Mesendoderm (in vitro differentiated cells): ENCODE data around the gene DXO.
"Not testable (repeated sequence)": the region's sequence is repeated elsewhere in the genome, so short reads cannot be mapped to it uniquely, and the experiment has no call there.

Source experiments
- DNase-seq: peaks from one replicate; pipeline ENCODE4 v3.0.0; 2013
- H2AK5ac ChIP-seq: 2 replicates; pipeline ENCODE4 v1.6.1; 2013; ENCODE audit warnings: low read length, inconsistent platforms
- H2BK120ac ChIP-seq: 2 replicates; pipeline ENCODE4 v1.6.1; 2013; ENCODE audit warnings: low read depth, mild to moderate bottlenecking, low read length, moderate library complexity, mixed read lengths
- H2BK15ac ChIP-seq: replicated peaks from 2 replicates; pipeline ENCODE4 v1.6.1; 2013; ENCODE audit warnings: low read depth, mild to moderate bottlenecking, moderate library complexity
- H2BK5ac ChIP-seq: 2 replicates; pipeline ENCODE4 v1.6.1; 2013; ENCODE audit warnings: low read length, inconsistent platforms
- H3K18ac ChIP-seq: 2 replicates; pipeline ENCODE4 v1.6.1; 2013; ENCODE audit warnings: mild to moderate bottlenecking, low read length, mixed read lengths
- H3K23ac ChIP-seq: one replicate; pipeline ENCODE4 v1.6.1; 2013; ENCODE audit warnings: low read length
- H3K27ac ChIP-seq: 2 replicates; pipeline ENCODE4 v1.5.1; 2013; ENCODE audit warnings: low read depth, mild to moderate bottlenecking, inconsistent platforms, low read length, moderate library complexity
- H3K27me3 ChIP-seq: 2 replicates; pipeline ENCODE4 v1.6.1; 2013; ENCODE audit warnings: low read length, control low read depth, mild to moderate bottlenecking, inconsistent platforms; ENCODE audit not compliant: insufficient read depth, poor library complexity
- H3K36me3 ChIP-seq: 2 replicates; pipeline ENCODE4 v1.6.1; 2013; ENCODE audit warnings: low read length, inconsistent platforms; ENCODE audit not compliant: control insufficient read depth, insufficient read depth
- H3K4ac ChIP-seq: one replicate; pipeline ENCODE4 v1.6.1; 2013; ENCODE audit warnings: low read depth, mild to moderate bottlenecking, low read length, moderate library complexity
- H3K4me1 ChIP-seq: 2 replicates; pipeline ENCODE4 v1.6.1; 2013; ENCODE audit warnings: low read depth, low read length, inconsistent platforms; ENCODE audit not compliant: control insufficient read depth
- H3K4me2 ChIP-seq: 2 replicates; pipeline ENCODE4 v1.6.1; 2013; ENCODE audit warnings: low read length
- H3K4me3 ChIP-seq: 2 replicates; pipeline ENCODE4 v1.5.1; 2013; ENCODE audit warnings: mild to moderate bottlenecking, low read length
- H3K56ac ChIP-seq: one replicate; pipeline ENCODE4 v1.6.1; 2013; ENCODE audit warnings: low read length
- H3K79me1 ChIP-seq: 2 replicates; pipeline ENCODE4 v1.6.1; 2013; ENCODE audit warnings: low read length, inconsistent platforms
- H3K79me2 ChIP-seq: 2 replicates; pipeline ENCODE4 v1.6.1; 2013; ENCODE audit warnings: mild to moderate bottlenecking, low read length; ENCODE audit not compliant: control insufficient read depth, insufficient read depth
- H3K9ac ChIP-seq: 2 replicates; pipeline ENCODE4 v1.6.1; 2013; ENCODE audit warnings: low read length, inconsistent platforms
- H4K5ac ChIP-seq: one replicate; pipeline ENCODE4 v1.6.1; 2013; ENCODE audit warnings: low read length
- H4K8ac ChIP-seq: one replicate; pipeline ENCODE4 v1.6.1; 2013; ENCODE audit warnings: low read depth, mild to moderate bottlenecking, control low read depth, low read length, moderate library complexity
- WGBS: extraction: QIAGEN DNeasy Blood & Tissue Kit; methylation state at CpG from one replicate; pipeline ENCODE4 v1.1.7; 2013; ENCODE audit warnings: low lambda C conversion rate, missing lambda C conversion rate; ENCODE audit not compliant: insufficient coverage; ENCODE audit errors: extremely low coverage; 5-methylcytosine and 5-hydroxymethylcytosine counted together

DXO gene

DNA sequence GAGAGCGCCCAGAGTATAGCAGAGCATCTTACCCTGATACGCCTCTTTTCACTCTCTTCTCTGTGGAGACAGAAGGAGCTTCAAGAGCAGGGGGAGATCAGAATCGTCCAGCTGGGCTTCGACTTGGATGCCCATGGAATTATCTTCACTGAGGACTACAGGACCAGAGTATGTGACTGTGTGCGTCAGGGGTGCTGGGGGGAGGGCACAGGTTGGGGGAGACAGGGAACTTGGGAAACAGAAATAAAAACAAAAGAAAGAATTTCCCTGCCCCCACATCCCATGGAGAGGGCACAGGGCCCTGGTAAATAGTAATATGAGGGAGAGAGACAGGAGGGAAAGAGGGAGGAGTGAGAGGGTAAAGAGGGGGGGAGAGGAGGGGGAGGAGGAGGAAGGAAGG lies 6.9 kb upstream of the DXO start:
- Histone ChIP-seq H4K8ac (no peak overlapping the region), H3K27me3 (no peaks in the 10 kb centered on the region), H3K36me3 (no peaks in the 10 kb centered on the region), H3K4ac (no peak overlapping the region), H3K4me3 (no peak overlapping the region), H4K5ac (no peak overlapping the region), H3K23ac (no peak overlapping the region), H3K79me2 (no peaks in the 10 kb centered on the region), H2BK5ac (no peak overlapping the region), H3K9ac (no peak overlapping the region), H3K79me1 (no peaks in the 10 kb centered on the region), H3K18ac (no peak overlapping the region), H3K4me1 (no peaks in the 10 kb centered on the region), H2AK5ac (no peak overlapping the region), H3K4me2 (no peak overlapping the region), H3K27ac (no peak overlapping the region), H2BK120ac (no peak overlapping the region), H2BK15ac (no peak overlapping the region), H3K56ac (no peak overlapping the region)
- DNase-seq = no peak
- no CpG with 5 or more reads among the region's 5 CpGs for WGBS

DNA sequence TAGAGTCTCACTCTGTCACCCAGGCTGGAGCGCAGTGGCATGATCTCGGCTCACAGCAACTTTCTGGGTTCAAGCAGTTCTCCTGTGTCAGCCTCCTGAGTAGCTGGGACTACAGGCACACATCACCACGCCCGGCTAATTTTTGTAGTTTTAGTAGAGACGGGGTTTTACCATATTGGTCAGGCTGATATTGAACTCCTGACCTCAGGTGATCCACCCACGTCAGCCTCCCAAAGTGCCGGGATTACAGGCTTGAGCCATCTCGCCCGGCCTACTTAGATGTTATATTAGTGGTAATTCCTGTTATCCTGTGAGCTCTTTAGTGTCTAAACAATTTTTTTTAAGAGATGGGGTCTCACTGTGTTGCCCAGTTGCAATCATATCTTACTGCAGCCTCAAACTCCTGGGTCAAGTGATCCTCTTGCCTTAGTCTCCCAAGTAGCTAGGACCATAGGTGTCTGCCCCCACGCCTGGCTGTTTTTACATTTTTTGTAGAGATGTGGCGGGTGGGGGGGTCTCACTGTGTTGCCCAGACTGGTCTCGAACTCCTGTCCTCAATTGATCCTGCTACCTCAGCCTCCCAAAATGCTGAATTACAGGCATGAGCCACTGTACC lies 6.0 kb upstream of the DXO start:
- Histone ChIP-seq H2BK120ac (no peak overlapping the region), H3K23ac (no peak overlapping the region), H3K27ac (no peak overlapping the region), H3K4me3 (no peak overlapping the region), H3K56ac (no peak overlapping the region), H3K79me1 (peaks cover 4% of the 10 kb centered on the region), H2AK5ac (no peak overlapping the region), H3K4ac (no peak overlapping the region), H2BK15ac (no peak overlapping the region), H3K4me1 (peaks cover 2% of the 10 kb centered on the region), H2BK5ac (no peak overlapping the region), H3K9ac (no peak overlapping the region), H3K36me3 (no peaks in the 10 kb centered on the region), H3K27me3 (no peaks in the 10 kb centered on the region), H3K18ac (no peak overlapping the region), H3K4me2 (no peak overlapping the region), H3K79me2 (peaks cover 2% of the 10 kb centered on the region), H4K5ac (no peak overlapping the region), H4K8ac (no peak overlapping the region)
- no peak for DNase-seq
- WGBS = no CpG with 5 or more reads among the region's 12 CpGs

DNA sequence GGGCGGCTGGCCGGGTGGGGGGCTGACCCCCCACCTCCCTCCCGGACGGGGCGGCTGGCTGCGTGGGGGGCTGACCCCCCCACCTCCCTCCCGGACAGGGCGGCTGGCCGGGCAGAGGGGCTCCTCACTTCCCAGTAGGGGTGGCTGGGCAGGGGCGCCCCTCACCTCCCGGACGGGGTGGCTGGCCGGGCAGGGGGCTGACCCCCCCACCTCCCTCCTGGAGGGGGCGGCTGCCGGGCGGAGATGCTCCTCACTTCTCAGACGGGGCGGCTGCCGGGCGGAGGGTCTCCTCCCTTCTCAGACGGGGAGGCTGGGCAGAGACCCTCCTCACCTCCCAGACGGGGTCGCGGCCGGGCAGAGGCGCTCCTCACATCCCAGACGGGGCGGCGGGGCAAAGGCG lies 4.1 kb upstream of the DXO start:
- not testable (repeated sequence) for H3K27me3 ChIP-seq, H3K79me2 ChIP-seq, H3K9ac ChIP-seq, H3K23ac ChIP-seq, H3K4me2 ChIP-seq, H3K18ac ChIP-seq, H3K4me1 ChIP-seq, H4K5ac ChIP-seq, H3K79me1 ChIP-seq, DNase-seq, H3K56ac ChIP-seq, H3K4ac ChIP-seq, H4K8ac ChIP-seq, H2BK120ac ChIP-seq, H3K4me3 ChIP-seq, H2AK5ac ChIP-seq, H3K36me3 ChIP-seq, H2BK5ac ChIP-seq, H2BK15ac ChIP-seq, H3K27ac ChIP-seq
- WGBS = no CpG with 5 or more reads among the region's 30 CpGs

DNA sequence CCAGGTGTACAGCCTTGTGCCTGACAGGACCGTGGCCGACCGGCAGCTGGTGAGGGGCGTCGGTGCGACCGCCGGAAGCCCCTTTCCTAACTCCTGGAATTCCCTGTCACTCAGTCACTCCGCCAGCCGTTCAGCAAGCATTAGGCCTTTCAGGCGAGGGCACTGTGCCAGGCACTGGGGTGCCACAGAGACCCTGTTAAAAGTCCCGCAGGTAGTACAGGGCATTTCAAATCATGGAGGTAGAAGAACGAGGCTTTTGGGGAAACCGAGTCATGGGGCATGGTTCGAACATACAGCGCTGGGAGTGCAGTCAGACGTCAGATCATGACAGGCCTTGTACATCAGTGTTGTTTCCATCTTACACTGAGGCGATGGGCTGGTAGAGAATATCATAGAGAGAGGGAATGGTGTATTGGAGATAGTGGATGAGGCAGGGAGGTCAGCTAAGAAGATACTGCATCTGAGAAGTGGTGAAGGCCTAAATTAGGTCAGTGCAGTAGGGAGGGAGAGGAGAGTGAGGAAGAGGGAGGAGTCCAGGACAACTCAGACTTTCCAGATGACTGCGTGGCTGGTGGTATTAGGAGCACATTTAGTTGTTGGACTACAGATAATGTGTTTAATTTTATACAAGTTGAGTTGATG lies 892 bp upstream of the DXO start:
- Histone ChIP-seq H3K18ac (no peak overlapping the region), H3K79me2 (peaks cover 3% of the 10 kb centered on the region), H3K4me1 (peaks cover 3% of the 10 kb centered on the region), H3K27me3 (no peaks in the 10 kb centered on the region), H3K36me3 (peaks cover 4% of the 10 kb centered on the region), H4K5ac (no peak overlapping the region), H3K4ac (no peak overlapping the region), H3K9ac (peak overlapping the region; percentile 81), H3K23ac (no peak overlapping the region), H2BK15ac (no peak overlapping the region), H2AK5ac (no peak overlapping the region), H2BK5ac (no peak overlapping the region), H4K8ac (no peak overlapping the region), H3K4me2 (peak overlapping the region; percentile 88), H3K27ac (peak overlapping the region; percentile 72), H3K4me3 (peak overlapping the region; percentile 36), H3K56ac (peak overlapping the region; percentile 73), H3K79me1 (peaks cover 5% of the 10 kb centered on the region), H2BK120ac (no peak overlapping the region)
- no CpG with 5 or more reads among the region's 19 CpGs for WGBS
- peak; percentile 11 for DNase-seq

DNA sequence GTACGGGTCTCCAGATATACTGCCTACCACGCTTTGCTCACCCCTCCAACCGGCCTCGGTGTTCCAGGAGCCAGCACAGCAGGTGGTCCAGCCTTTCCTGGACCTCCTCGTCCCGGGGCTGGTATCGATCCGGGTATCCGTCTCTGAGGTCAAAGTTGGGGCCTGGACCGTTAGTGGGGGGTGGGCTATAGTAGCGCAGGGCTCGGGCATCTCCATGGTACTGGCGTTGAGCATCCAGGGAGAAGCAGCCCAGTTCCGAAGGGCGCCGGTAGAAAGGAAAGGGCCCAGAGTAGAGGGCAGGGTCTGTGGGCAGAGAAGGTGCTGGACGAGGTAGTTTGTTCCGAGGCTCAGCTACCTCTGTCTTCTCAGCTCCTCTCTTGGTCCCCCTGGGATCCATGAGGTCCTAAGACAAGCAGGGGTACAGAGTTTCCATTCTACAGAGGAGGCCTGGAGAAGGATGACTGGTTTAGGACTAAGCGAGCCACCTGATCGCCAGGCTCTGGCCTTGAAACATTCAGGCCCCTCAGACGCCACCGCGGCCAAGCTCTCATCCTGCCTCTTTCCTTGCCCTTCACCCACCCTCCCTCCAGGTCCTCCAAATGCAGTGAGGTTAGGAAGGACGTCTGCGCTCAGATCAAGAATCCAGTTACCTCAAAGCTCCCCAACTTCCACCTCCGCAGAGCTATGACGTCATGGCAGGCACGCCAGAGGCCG lies 502 bp downstream of the DXO start:
- peak overlapping the region; percentile 36 for H3K4me3 ChIP-seq
- H3K27ac ChIP-seq = no peak overlapping the region
- DNase-seq = no peak
- no CpG with 5 or more reads among the region's 29 CpGs for whole genome bisulfite sequencing
- H2BK5ac ChIP-seq = peak overlapping the region; percentile 22
- H2BK120ac ChIP-seq = no peak overlapping the region
- H3K23ac ChIP-seq = no peak overlapping the region
- peaks cover 3% of the 10 kb centered on the region for H3K79me2 ChIP-seq
- H3K36me3 ChIP-seq = peaks cover 8% of the 10 kb centered on the region
- H3K56ac ChIP-seq = peak overlapping the region; percentile 73
- no peak overlapping the region for H3K4ac ChIP-seq
- H3K79me1 ChIP-seq = peaks cover 5% of the 10 kb centered on the region
- no peak overlapping the region for H4K8ac ChIP-seq
- no peaks in the 10 kb centered on the region for H3K27me3 ChIP-seq
- H3K9ac ChIP-seq = peak overlapping the region; percentile 81
- no peak overlapping the region for H3K18ac ChIP-seq
- H3K4me1 ChIP-seq = peaks cover 3% of the 10 kb centered on the region
- H2AK5ac ChIP-seq = peak overlapping the region; percentile 1
- H3K4me2 ChIP-seq = peak overlapping the region; percentile 47
- no peak overlapping the region for H2BK15ac ChIP-seq
- peak overlapping the region; percentile 73 for H4K5ac ChIP-seq
